Esophagus squamous epithelium (tissue), 5 donors: ENCODE data around the gene GPER1. TPM values are rescaled to one million over a fixed set of nuclear protein-coding genes. Genes with fewer than 3 reads are reported as not detected.

Experiments used
- DNase-seq: peaks from one replicate; lab custom pipeline; 2025; lab: John Stamatoyannopoulos, UW
- H3K27ac ChIP-seq, 4 donors: fragments of 200-600 bp; sonication (generic); one replicate each; pipeline ENCODE4 v1.5.1; 2016 to 2019; ENCODE audit warnings: mild to moderate bottlenecking in 1 of 4
- H3K27me3 ChIP-seq, 4 donors: fragments of 200-600 bp; sonication (generic); 1 replicate in 3 of 4; 2 replicates in 1 of 4; pipeline versions ENCODE4 v1.5.1 to v1.6.0; 2017 to 2021; ENCODE audit warnings: antibody characterized with exemption in 1 of 4
- H3K36me3 ChIP-seq, 3 donors: fragments of 200-600 bp; sonication (generic); one replicate each; pipeline ENCODE4 v1.5.1; 2016 to 2019
- H3K4me1 ChIP-seq, 3 donors: fragments of 200-600 bp; sonication (generic); one replicate each; pipeline ENCODE4 v1.5.1; 2017 to 2019
- H3K4me3 ChIP-seq, 4 donors: fragments of 200-600 bp; sonication (generic); 1 replicate in 3 of 4; 2 replicates in 1 of 4; pipeline ENCODE4 v1.5.1; 2016 to 2019; ENCODE audit warnings: mild to moderate bottlenecking in 2 of 4, moderate library complexity in 1 of 4
- H3K9me3 ChIP-seq, 3 donors: fragments of 200-600 bp; sonication (generic); one replicate each; pipeline ENCODE4 v1.5.1; 2016 to 2019
- CTCF ChIP-seq, 6 experiments: fragments of 450-650 bp in 4 of 6; fragments of 200-600 bp in 2 of 6; sonication (generic) in 2 of 6; IDR thresholded peaks; one replicate each; pipeline ENCODE4 v1.5.1; 2016 to 2019; ENCODE audit warnings: antibody characterized with exemption in 6 of 6, mild to moderate bottlenecking in 4 of 6, moderate library complexity in 4 of 6
- POLR2A ChIP-seq, 4 donors: fragments of 450-650 bp; IDR thresholded peaks; one replicate each; pipeline ENCODE4 v1.6.1; 2017; ENCODE audit warnings: antibody characterized with exemption in 4 of 4, mild to moderate bottlenecking in 4 of 4, moderate library complexity in 3 of 4
- WGBS, 2 donors: methylation state at CpG; one replicate each; pipeline ENCODE4 v1.1.5; 2018; 5-methylcytosine and 5-hydroxymethylcytosine counted together
- intact Hi-C: fragments of 100-400 bp; cut with DNase I; formaldehyde crosslinking; loops from one replicate; pipeline ENCODE4 v1.15.0; 2022
- total RNA-seq, 4 donors: library from RNA; depleted of rRNA; stranded (reverse); fragments of >200 nt; gene quantifications; one replicate each; pipeline ENCODE4 v1.1.0, GENCODE V29; 2016
- donor health status: DM: yes; HTN: yes; CAD: no.

The GPER1 gene
- total RNA-seq, 4 donors from 2014 or later = 0.87 to 2.3 (median 1.5) TPM

DNA sequence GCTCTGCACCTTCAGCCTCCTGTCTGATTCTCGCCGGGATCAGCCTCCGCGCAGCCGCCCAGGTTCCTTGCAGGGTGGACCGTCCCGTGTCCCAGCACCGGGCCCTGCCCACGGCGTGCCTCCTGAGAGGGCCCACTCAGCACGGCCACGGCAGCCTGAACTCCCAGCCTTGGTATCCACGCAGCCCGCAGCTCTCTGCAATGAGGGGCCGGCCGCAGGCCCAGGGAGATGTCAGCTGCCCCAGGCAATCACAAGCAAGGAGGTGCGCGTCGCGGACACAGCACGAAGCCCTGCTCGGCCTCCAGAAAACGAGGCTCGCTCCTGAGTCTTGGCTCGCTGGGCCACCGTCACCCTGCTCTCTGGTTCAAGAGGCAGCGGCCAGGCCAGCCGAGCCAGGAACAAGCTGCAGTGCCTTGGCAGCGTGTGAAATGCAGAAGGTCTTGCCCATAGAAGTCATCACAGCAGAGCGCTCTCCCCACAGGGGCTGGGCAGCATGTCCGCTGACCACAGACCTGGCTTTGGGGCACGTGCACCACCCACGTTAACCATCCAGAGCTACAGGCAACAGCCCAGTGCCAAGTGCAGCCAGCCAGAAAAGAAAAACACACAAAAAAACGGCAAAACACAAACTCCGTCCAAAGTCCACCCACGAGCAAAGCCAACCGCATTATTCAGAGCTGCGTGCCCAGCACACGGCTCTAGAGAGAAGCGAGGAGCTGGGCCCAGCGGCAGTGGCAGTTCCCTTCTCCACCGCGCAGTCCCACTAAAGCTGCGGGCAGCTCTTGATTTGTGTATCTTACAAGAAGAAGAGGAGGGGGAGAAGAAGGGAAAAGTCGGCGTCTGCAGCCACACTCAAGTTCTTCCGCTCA, 13.9 kb downstream of the GPER1 start:
- Histone ChIP-seq H3K4me1 (no peaks in the 10 kb centered on the region), H3K36me3 (peaks cover 0 to 14% (median 0%) of the 10 kb centered on the region in 3 donors), H3K27ac (no peak overlapping the region), H3K4me3 (no peak overlapping the region), H3K9me3 (no peaks in the 10 kb centered on the region), H3K27me3 (no peaks in the 10 kb centered on the region)
- 90 to 92% methylated on average over 18 to 23 of the region's 47 CpGs for WGBS, 2 donors
- DNase-seq = no peak
- no peak for TF ChIP-seq CTCF (IDR thresholded peaks at IDR 0.05)
- TF ChIP-seq POLR2A (IDR thresholded peaks at IDR 0.05) = no peak
- intact Hi-C loops = no loop called here

DNA sequence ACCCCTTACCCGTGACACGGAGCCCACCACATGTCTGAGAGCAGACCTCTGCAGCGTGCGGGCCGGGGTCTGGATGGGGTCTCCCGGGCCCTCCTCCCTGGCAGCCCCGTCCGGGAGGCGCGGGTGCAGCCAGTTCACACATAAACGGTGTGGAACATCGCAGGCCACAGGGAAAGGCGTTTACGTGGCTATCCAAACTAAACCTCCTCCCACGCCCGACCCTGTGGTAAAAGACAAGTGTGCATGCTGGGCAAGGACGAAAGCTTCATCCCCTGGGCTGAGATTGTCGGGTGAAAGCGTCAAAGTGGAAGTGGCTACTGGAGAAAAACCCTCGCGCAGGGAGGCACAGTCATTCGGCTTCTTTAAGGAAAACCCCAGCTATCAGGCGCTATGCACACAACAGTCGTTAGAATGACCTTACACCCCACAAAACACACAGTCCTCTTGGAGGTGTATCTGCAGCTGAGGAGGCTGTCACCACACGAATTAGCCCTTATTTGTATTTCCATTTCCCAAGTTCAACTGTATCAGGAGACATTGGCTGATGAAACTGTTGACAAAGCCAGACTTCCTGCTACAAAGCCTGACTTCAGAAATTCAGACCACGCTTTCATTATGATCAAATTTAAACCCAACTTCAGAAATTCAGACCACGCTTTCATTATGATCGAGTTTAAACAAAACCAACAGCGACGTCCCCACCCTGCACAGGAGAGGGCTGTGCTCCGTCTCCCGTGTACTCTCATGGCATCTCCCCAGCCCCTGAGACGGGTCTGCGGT, 15.3 kb downstream of the GPER1 start:
- no peaks in the 10 kb centered on the region for H3K9me3 ChIP-seq
- intact Hi-C loops = no loop called here
- peaks cover 0 to 13% (median 0%) of the 10 kb centered on the region in 3 donors for H3K36me3 ChIP-seq
- no peaks in the 10 kb centered on the region for H3K4me1 ChIP-seq
- TF ChIP-seq CTCF (IDR thresholded peaks at IDR 0.05) (no peak), POLR2A (IDR thresholded peaks at IDR 0.05) (no peak)
- no peaks in the 10 kb centered on the region for H3K27me3 ChIP-seq
- peak overlapping the region in 1 of 4 donors; percentile 12 for H3K4me3 ChIP-seq
- no peak overlapping the region for H3K27ac ChIP-seq
- 71 to 73% methylated on average over 17 to 22 of the region's 34 CpGs for WGBS, 2 donors
- DNase-seq = no peak

DNA sequence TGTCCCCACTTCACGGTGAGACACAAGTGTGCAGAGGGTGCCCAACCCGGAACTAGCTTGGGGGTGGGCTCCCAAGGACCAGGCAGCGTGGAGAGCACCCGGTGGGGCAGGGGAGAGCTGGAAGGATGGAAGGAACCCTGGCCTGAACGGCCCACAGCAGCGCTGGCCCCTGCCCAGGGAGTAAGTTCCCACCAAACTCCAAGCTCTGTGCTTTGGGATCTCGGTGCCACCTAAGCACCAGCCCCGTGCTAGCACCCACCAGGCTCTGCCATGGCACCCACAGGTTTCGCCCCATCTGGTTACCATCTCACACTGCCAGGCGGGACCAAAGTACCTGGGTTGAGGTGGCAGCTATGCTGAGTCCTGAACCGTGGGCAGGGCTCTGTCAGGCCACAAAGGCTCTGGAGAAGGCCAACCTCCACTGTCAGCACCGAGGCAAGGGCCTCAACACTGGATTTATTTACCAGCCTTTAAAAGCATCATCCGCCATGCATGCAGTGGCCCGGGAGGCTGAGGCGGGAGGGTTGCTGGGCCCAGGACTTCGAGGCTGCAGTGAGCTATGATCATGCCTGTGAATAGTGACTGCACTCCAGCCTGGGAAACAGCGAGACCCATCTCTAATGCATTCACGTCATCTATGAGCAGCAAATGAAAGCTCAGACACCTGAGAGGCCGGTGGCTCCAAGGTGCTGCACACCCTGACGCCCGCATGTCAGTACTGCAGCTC, 16.0 kb downstream of the GPER1 start:
- intact Hi-C loops = no loop called here
- TF ChIP-seq POLR2A (IDR thresholded peaks at IDR 0.05) = no peak
- TF ChIP-seq CTCF (IDR thresholded peaks at IDR 0.05) = no peak
- 87% methylated on average over 11 of the region's 21 CpGs; no CpG with 5 or more reads in 1 of the 2 donors for WGBS, 2 donors
- H3K27me3 ChIP-seq = no peaks in the 10 kb centered on the region
- no peak for DNase-seq
- no peak overlapping the region for H3K27ac ChIP-seq
- H3K9me3 ChIP-seq = no peaks in the 10 kb centered on the region
- H3K4me1 ChIP-seq = no peaks in the 10 kb centered on the region
- H3K4me3 ChIP-seq = no peak overlapping the region
- H3K36me3 ChIP-seq = peaks cover 0 to 8% (median 0%) of the 10 kb centered on the region in 3 donors

- no peaks in the 10 kb centered on the region for H3K9me3 ChIP-seq
- peaks cover 0 to 5% (median 0%) of the 10 kb centered on the region in 3 donors for H3K36me3 ChIP-seq
- TF ChIP-seq POLR2A (IDR thresholded peaks at IDR 0.05) = no peak
- no peak for TF ChIP-seq CTCF (IDR thresholded peaks at IDR 0.05)
- WGBS, 2 donors = 75 to 82% methylated on average over 8 of the region's 13 CpGs
- no peak for DNase-seq
- H3K4me3 ChIP-seq = no peak overlapping the region
- no peak overlapping the region for H3K27ac ChIP-seq
- no peaks in the 10 kb centered on the region for H3K27me3 ChIP-seq
- H3K4me1 ChIP-seq = no peaks in the 10 kb centered on the region
- intact Hi-C loops = no loop called here
These were observed 16.7 kb downstream of the GPER1 start for GRCh38 chr7:1104516-1105179.
